GM19099 (cell line): ENCODE data around the gene DGCR2.
A peak's percentile ranks its signal among the peaks of the same experiment; 100 is the strongest.

Source experiments
- POLR2A ChIP-seq: IDR thresholded peaks from 3 replicates; pipeline ENCODE4 v1.6.1; 2011; ENCODE audit warnings: low read depth; ENCODE audit not compliant: insufficient read length; ENCODE audit errors: extremely low read depth

DGCR2 gene, protein sequence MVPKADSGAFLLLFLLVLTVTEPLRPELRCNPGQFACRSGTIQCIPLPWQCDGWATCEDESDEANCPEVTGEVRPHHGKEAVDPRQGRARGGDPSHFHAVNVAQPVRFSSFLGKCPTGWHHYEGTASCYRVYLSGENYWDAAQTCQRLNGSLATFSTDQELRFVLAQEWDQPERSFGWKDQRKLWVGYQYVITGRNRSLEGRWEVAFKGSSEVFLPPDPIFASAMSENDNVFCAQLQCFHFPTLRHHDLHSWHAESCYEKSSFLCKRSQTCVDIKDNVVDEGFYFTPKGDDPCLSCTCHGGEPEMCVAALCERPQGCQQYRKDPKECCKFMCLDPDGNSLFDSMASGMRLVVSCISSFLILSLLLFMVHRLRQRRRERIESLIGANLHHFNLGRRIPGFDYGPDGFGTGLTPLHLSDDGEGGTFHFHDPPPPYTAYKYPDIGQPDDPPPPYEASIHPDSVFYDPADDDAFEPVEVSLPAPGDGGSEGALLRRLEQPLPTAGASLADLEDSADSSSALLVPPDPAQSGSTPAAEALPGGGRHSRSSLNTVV

DNA sequence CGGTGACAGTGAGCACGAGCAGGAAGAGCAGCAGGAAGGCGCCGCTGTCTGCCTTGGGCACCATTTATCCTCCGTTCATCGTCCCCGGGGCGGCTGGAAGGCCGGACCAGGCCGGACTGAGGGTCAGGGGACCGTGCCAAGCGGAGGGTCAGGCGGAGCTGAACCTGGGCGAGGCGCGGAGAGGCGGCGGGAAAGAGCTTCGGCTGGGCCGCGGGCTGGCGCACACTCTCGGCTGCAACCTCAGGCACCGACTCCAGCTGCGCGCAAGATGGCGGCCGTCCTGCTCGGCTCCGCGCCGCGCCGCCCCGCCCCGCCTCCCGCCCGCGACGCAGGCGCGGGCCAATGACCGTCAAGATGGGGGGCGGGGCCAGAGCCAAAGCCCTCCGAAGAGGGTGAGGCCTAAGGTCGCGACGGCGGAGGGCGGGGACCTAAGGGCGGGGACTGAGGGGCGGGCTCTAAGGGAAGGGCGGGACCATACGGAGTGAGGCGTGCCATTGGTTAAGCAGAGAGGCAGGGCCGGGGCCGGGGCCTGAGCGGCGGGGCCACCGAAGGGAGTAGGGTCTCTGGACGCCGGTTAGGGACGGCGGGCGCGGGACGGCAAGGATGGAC is at the start of gene DGCR2:
Gene DGCR2 (minus strand): TSS at position 270 of the 609 bp plus-strand sequence. CDS start 206 bp downstream, at position 64.
- TF ChIP-seq POLR2A: peak; percentile 84

DNA sequence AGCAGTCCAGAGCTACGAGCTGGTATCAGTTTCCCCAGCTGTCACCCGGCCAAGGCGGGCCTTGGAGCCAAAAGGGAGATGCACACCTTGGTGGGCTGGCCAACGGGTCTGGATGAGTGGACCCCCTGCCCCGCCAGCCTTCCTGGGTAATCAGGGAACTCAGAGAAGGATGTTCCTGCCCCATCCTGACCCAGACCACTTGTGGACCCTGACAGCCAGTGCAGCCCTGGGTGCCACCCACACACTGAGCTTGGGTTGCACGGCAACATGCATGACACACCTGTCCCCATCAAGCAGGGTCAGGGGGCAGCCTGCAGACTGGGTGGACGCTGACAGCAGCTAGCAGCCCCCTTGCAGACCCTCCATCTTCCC is 47.7 kb upstream of the DGCR2 start:
- no peak for TF ChIP-seq POLR2A

DNA sequence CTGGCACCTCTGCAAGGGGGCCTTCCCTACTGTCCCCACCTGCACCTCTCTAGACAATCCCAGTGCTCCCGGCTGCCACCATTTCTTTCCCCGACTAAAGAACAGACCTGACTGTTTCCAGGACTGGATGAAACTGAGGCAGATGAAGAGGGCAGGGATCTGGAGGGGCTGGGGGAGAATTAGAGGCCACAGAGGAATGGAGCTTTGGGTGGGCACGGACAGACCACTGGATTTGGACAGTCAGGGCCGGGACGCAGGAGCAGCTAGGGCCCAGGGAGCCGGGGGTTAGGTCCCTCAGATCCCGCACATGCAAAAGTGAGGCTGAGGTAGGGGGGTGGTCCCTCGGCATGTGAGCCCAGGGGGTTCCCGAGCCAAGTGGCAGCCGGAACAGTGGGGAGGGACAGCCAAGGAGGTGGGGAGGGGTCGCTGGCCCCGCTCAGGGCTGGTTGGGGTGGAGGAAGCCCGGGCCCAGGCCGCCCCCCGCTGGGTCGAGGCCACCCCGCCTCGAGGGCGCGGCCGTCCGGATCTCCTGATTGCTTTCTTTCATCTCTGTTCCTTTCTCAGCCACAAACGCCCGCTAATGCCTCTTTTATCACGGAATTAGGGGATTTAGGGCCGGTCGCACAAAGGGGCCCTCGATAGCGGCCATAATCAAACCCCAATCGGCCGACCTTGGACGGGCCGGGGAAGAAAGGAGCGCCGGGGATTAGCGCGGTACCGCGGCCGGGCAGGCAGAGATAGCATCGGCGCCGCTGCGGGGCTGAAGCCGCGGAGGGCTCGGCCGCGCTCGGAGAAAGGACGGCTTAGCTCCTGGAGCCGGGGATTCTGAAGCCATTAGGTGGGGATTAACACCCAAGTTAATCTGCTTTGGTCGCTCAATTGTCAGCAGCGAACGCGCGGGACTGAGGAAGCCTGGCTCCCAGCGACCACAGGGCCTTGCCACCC is 47.1 kb upstream of the DGCR2 start:
- TF ChIP-seq POLR2A: no peak

DNA sequence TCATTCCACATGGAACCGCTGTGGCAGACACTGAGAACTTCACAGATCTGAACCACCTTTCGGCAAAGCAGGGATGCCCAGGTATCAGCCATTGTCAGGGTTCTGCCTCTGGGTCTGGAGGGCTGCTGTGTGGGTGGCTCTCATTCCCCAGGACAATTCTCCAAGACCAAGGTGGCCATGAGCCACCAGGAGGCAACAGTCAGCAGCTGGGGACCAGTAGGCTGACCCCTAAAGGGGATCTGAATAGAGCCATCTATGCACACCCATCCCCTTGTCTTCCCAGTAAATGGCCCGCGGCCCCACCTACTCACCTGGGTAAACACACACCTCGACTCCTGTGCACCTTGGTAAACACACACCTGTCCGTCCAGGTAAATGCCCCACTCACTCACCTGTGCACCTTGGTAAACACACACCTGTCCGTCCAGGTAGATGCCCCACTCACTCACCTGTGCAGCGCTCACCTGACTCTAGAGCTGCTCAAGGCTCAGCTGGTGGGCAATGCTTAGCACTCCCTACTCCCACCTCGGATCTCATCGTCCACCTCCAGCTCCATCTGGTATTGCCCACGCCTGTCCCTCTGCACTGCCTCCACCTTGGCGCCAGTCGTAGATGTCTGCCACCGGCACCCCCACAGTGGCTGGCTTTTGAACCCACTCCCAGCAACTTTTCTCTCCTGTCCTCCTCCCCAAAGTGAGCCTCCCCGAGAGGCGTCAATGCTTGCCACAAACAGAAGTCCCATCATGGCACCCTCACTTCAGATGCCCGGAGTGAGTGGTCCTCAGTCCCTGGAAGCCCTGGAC is 46.1 kb upstream of the DGCR2 start:
- TF ChIP-seq POLR2A: no peak

DNA sequence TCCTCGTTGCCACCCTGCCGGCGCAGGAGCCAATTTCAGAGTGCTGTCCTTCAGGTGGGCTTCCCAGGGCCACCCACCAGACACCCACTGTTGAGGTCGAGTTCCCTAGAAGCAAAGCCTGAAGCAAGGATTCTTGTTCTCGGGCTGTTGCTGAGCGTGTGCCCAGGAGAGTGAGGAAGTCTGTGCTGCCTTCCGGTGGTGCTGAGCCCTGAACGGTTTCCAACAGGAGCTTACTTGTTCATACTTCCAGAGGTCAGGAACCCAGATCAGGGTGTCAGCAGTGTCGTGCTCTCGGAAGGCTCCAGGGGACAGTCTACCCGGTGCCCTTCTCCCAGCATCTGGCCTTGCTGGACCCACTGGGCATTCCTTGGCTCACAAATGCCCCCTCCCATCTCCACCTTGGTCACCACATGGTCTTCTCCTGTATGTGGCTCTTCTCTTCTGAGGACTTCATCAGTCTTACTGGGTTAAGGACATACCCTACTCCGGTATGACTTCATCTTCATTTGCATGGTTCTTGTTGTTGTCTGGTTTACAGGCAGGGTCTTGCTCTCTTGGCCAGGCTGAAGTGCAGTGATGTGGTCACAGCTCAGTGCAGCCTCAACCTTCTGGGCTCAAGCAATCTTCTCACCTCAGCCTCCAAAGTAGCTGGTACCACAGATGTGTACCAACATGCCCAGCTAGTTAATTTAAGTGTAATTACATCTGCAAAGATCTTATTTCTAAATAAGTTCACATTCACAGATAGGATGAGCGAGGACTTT is 45.1 kb upstream of the DGCR2 start:
- no peak for TF ChIP-seq POLR2A

DNA sequence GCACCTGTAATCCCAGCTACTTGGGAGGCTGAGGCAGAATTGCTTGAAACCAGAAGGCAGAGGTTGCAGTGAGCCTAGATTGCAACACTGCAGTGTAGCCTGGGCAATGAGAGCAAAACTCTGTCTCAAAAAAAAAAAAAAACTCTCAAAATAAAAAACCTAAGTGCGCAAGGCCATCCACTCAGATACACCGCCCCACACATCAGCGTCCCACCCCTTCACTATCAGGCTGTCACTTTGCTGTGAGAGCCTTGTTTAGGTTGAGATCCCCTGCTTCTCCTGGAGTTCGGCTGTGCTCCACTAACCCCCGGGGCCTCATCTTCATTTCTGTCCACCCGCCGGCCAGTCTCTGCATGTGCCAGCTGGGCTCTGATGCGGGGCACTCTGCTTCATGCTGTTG is 44.2 kb upstream of the DGCR2 start:
- TF ChIP-seq POLR2A: no peak

DNA sequence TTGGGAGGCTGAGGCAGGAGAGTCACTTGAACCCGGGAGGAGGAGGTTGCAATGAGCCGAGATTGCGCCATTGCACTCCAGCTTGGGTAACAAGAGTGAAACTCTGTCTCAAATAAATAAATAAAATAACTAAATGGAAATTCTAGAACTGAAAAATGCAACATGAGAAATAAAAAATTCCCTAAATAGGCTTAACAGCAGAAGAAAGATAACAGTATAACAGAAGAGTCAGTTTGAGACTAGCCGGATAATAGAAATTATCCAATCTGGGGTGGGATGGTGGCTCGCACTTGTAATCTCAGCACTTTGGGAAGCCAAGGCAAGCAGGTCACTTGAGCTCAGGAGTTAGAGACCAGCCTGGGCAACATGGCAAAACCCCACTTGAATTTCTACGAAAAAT is 42.2 kb upstream of the DGCR2 start:
- TF ChIP-seq POLR2A: no peak

DNA sequence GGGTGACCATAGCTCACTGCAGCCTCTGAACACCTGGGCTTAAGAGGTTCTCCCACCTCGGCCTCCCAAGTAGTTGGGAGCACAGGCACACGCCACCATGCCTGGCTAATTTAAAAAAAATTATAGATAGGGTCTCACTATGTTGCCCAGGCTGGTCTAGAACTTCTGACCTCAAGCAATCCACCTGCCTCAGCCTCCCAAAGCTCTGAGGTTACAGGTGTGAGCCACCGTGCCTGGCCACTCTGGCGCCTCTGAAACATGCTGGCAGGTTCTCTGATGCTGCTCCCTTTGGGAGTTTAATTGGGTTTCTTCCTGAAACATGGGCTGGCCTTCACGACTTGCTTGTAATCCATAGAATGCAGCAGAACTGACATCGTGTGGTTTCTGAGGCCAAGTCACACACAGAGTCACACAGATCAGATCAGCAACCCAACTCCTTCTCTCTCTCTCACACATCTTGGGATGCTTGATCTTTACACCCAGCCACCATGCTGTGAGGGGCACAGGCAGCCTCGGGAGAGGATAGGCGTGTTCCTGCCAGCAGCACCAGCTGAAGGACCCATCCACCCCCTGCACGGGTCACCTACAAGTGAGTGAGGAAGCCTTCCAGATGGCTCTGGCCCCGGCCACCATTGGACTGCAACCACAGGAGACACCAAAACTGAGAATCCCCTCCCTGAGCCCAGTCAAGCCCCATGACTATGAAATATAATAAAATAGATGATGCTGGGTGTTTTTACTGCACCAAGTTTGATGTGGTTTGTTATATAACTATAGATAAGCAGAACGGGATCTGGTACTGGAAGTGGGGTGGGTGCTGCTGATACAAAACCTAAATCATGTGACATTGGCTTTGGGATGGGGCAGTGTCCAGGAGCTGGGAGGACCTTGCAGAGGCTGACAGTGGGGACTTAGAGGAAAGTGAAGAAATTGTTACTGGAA is 31.0 kb upstream of the DGCR2 start:
- TF ChIP-seq POLR2A: no peak

DNA sequence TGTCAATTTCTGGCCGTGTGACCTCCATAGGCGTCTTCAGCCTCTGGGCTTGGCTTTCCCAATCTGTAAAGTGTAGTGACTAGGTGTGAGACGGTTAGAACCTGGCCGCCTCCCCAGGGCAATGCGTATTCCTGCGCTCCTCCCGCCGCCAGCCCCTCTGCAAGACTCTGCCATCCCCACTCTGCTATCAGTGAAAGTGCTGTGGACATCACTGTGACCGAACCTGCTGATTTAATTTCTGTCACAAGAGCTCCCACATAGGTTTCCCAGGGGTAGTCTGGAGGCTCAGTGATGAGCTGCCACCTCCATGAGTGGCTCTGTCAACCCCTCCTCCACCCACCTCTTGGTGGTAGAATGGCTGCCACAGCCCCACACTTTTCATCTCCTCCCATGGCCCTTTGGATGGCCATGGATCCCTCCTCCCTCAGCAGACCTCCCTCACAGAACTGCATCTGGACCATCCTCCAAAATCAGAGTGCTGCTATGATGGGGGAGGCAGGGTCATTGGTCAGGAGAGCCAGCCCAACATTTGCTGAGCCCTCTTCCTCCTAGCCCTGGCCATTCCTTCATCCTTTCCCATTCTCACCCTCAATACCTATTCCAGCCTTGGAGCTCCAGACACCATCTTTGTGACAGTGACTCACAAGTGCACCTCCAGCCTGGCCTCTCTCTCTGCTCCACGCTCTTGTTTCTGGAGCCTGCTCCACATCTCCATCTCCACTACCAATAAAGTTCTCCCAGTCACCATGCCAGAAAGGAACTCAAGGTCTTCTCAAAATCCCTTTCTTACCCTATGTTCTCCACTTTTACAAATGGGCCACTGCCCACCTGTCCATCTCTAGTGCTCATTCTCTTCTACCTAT is 29.3 kb upstream of the DGCR2 start:
- no peak for TF ChIP-seq POLR2A

DNA sequence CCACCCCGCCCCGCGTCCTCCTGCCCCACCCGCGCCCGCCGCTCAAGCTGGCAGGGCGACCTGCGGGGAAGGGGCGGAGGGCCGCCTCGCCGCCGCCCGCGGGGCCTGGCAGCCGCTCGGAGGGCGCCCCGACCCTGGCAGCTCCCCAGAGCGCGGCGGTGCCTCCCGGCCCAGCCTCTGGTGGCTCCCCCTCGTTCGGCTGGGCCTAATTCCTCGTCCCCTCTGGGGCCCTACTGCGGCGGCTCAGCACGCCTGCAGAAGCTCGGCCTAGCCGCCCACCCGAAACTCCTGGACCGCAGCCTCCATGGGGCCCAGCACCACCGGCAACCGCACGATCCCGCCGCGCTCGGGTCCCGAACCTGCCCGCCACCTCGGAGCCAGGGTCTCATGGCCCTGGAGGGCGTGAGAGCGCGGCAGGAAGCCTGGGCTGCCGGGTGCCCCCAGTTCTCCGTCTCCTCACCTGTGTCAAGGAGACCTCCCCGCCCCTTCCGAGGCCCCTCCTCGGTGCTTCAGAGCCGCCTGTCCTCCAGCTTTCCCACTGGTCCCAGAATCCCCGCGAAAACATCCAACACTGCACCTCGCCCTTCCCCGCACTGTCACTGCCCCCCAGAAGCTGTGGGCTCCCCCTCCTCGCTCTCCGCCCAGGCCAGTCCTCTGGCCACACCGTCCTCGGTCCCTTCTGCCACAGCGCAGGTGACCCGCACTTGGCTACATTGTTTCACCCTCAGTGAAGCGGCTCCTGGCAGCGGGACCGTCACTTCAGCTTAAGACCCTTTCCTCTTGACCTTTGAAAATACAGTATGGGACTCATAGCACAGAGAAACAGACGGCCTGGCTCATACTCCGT is 28.5 kb upstream of the DGCR2 start:
- TF ChIP-seq POLR2A: no peak

DNA sequence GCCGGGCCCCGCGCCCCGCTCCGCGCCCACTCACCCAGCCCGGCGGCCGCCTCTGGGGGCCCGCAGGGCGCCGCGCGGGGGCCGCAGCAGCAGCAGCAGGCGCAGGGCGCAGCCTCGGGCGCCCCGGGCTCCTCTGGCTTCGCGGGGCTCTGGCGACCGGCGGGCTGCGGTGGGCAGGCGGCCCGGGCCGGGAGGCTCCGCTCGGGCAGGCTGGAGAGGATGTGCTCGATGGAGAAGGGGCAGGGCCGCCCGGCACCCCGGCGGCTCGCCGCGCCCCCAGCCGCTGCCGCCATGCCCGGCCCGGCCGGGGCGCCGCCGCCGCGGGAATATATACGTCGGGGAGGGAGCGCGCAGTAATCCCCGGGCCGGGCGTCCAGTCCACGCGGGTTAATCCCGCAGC is 27.8 kb upstream of the DGCR2 start, which contains the start of gene GSC2:
Gene GSC2 (minus strand): TSS at position 302 of the 400 bp plus-strand sequence. CDS start 9 bp downstream, at position 293.
- TF ChIP-seq POLR2A: no peak
